NB4 (cell line): ENCODE data around the gene CKAP5.

ENCODE experiments used
- MYC ChIP-seq: IDR thresholded peaks from 2 replicates; pipeline ENCODE4 v1.6.1; 2011; ENCODE audit warnings: low read depth, low read length
- TF ChIP-seq, protein P1 (sequence below): IDR thresholded peaks from one replicate; pipeline ENCODE4 v1.5.1; 2012; ENCODE audit warnings: low read depth, low read length

DNA sequence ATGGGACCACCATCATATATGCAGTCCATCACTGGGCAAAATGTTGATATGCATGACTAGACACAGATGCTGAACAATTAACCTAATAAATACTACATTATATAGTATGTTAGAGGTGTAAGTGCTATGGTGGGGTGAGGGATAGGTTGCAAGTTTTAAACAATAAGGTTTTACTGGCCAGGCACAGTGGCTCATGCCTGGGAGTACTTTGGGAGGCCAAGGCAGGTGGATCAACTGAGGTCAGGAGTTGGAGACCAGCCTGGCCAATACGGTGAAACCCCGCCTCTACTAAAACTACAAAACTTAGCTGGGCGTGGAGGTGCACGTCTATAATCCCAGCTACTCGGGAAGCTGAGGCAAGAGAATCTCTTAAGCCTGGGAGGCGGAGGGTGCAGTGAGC, 98.9 kb downstream of the CKAP5 start:
- TF ChIP-seq, protein P1, sequence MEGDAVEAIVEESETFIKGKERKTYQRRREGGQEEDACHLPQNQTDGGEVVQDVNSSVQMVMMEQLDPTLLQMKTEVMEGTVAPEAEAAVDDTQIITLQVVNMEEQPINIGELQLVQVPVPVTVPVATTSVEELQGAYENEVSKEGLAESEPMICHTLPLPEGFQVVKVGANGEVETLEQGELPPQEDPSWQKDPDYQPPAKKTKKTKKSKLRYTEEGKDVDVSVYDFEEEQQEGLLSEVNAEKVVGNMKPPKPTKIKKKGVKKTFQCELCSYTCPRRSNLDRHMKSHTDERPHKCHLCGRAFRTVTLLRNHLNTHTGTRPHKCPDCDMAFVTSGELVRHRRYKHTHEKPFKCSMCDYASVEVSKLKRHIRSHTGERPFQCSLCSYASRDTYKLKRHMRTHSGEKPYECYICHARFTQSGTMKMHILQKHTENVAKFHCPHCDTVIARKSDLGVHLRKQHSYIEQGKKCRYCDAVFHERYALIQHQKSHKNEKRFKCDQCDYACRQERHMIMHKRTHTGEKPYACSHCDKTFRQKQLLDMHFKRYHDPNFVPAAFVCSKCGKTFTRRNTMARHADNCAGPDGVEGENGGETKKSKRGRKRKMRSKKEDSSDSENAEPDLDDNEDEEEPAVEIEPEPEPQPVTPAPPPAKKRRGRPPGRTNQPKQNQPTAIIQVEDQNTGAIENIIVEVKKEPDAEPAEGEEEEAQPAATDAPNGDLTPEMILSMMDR = no peak
- TF ChIP-seq MYC = no peak
